Astrocyte (in vitro differentiated cells and primary cell): ENCODE measurements around the gene DHX40. TPM values are rescaled to one million over a fixed set of nuclear protein-coding genes. Genes with fewer than 3 reads are reported as not detected.
"Not testable (repeated sequence)": the region's sequence is repeated elsewhere in the genome, so short reads cannot be mapped to it uniquely, and the experiment has no call there.

ENCODE experiments used
- DNase-seq: peaks from one replicate; pipeline ENCODE4 v3.0.0-alpha.2; 2010; ENCODE audit warnings: low read depth
- FAIRE-seq: peaks from 2 replicates; lab custom pipeline; 2011; peaks lifted over from hg19 to GRCh38; lab: Jason Lieb, UNC
- H2AFZ ChIP-seq: 2 replicates; pipeline ENCODE4 v1.6.0; 2012; ENCODE audit warnings: low read depth, low read length, inconsistent platforms
- H3K27ac ChIP-seq: 2 replicates; pipeline ENCODE4 v1.5.1; 2011; ENCODE audit warnings: low read depth, low read length, inconsistent platforms
- H3K27me3 ChIP-seq: 2 replicates; pipeline ENCODE4 v1.6.0; 2011; ENCODE audit warnings: low read length, inconsistent platforms; ENCODE audit not compliant: insufficient read depth
- H3K36me3 ChIP-seq: 2 replicates; pipeline ENCODE4 v1.5.1; 2011; ENCODE audit warnings: low read length, inconsistent platforms; ENCODE audit not compliant: insufficient read depth
- H3K4me1 ChIP-seq: 2 replicates; pipeline ENCODE4 v1.5.1; 2011; ENCODE audit warnings: low read length, inconsistent platforms; ENCODE audit not compliant: insufficient read depth
- H3K4me2 ChIP-seq: 2 replicates; pipeline ENCODE4 v1.6.0; 2012; ENCODE audit warnings: low read length, inconsistent platforms
- H3K4me3 ChIP-seq: 2 replicates; pipeline ENCODE4 v1.5.1; 2011; ENCODE audit warnings: low read depth, mild to moderate bottlenecking, low read length, inconsistent platforms; ENCODE audit not compliant: insufficient read depth
- H3K79me2 ChIP-seq: 2 replicates; pipeline ENCODE4 v1.6.0; 2012; ENCODE audit warnings: mild to moderate bottlenecking, low read length, inconsistent platforms; ENCODE audit not compliant: insufficient read depth
- H3K9ac ChIP-seq: 2 replicates; pipeline ENCODE4 v1.6.0; 2012; ENCODE audit warnings: mild to moderate bottlenecking, low read length, inconsistent platforms
- H3K9me3 ChIP-seq: 2 replicates; pipeline ENCODE4 v1.5.1; 2012; ENCODE audit warnings: low read depth, mild to moderate bottlenecking, low read length, inconsistent platforms; ENCODE audit not compliant: insufficient read depth
- H4K20me1 ChIP-seq: 2 replicates; pipeline ENCODE4 v1.6.0; 2012; ENCODE audit warnings: low read length, inconsistent platforms; ENCODE audit not compliant: insufficient read depth
- H3K27ac Mint-ChIP-seq: one replicate; pipeline ENCODE4 v1.8.0; 2021; ENCODE audit warnings: mild to moderate bottlenecking, mixed read lengths; ENCODE audit not compliant: unreplicated experiment
- H3K27me3 Mint-ChIP-seq: one replicate; pipeline ENCODE4 v1.8.0; 2021; ENCODE audit warnings: low read depth, mixed read lengths; ENCODE audit not compliant: unreplicated experiment
- H3K36me3 Mint-ChIP-seq: one replicate; pipeline ENCODE4 v1.8.0; 2021; ENCODE audit warnings: low read depth, mixed read lengths; ENCODE audit not compliant: unreplicated experiment
- H3K4me1 Mint-ChIP-seq: one replicate; pipeline ENCODE4 v1.8.0; 2021; ENCODE audit warnings: low read depth, mixed read lengths; ENCODE audit not compliant: unreplicated experiment
- H3K4me3 Mint-ChIP-seq: one replicate; pipeline ENCODE4 v1.8.0; 2021; ENCODE audit warnings: mild to moderate bottlenecking, moderate library complexity, mixed read lengths; ENCODE audit not compliant: unreplicated experiment
- H3K9me3 Mint-ChIP-seq: one replicate; pipeline ENCODE4 v1.8.0; 2021; ENCODE audit warnings: mild to moderate bottlenecking, mixed read lengths; ENCODE audit not compliant: unreplicated experiment
- EZH2 ChIP-seq: IDR thresholded peaks from 2 replicates; pipeline ENCODE4 v1.6.1; 2012; ENCODE audit warnings: mild to moderate bottlenecking, low read length, inconsistent platforms; ENCODE audit not compliant: insufficient read depth
- total RNA-seq: library from RNA; stranded (reverse); gene quantifications from 2 replicates; pipeline ENCODE4 v1.2.1, GENCODE V29; 2021
- TF ChIP-seq, protein P1 (sequence below): IDR thresholded peaks from 2 replicates; pipeline ENCODE4 v1.5.1; 2011; ENCODE audit warnings: low read depth, mild to moderate bottlenecking, inconsistent platforms, low read length, moderate library complexity; ENCODE audit not compliant: insufficient read depth

DHX40 gene
- total RNA-seq, 1 donor from 2014 or later, result 31.0 TPM

DNA sequence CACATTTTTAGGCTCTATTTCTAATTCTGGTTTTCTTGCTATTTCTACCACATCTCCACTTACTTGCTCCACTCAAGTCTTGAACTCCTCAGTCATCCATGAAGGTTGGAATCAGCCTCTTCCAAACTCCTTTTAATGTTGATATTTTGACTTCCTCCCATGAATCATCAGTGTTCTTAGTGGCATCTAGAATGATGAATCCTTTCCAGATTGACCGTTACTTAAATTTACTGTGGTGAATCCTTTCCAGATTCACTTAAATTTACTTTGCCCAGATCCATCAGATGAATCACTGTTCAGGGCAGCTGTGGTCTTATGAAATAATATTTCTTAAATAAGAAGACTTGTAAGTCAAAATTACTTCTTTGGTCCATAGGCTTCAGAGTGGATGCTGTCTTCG lies 86.7 kb downstream of the DHX40 start:
- Histone ChIP-seq H3K4me2 (no peak overlapping the region), H3K36me3 (peaks cover 66% of the 10 kb centered on the region), H2AFZ (no peak overlapping the region), H3K27me3 (no peaks in the 10 kb centered on the region), H3K79me2 (peaks cover 75% of the 10 kb centered on the region), H3K27ac (peak overlapping the region; percentile 3), H4K20me1 (peaks cover 80% of the 10 kb centered on the region), H3K9me3 (peaks cover 4% of the 10 kb centered on the region), H3K4me1 (peaks cover 5% of the 10 kb centered on the region), H3K9ac (no peak overlapping the region), H3K4me3 (no peak overlapping the region)
- peaks cover 42% of the 10 kb centered on the region for H3K36me3 Mint-ChIP-seq
- H3K9me3 Mint-ChIP-seq, result peaks cover 9% of the 10 kb centered on the region
- no peaks in the 10 kb centered on the region for H3K27me3 Mint-ChIP-seq
- no peak for TF ChIP-seq EZH2
- TF ChIP-seq, protein P1, sequence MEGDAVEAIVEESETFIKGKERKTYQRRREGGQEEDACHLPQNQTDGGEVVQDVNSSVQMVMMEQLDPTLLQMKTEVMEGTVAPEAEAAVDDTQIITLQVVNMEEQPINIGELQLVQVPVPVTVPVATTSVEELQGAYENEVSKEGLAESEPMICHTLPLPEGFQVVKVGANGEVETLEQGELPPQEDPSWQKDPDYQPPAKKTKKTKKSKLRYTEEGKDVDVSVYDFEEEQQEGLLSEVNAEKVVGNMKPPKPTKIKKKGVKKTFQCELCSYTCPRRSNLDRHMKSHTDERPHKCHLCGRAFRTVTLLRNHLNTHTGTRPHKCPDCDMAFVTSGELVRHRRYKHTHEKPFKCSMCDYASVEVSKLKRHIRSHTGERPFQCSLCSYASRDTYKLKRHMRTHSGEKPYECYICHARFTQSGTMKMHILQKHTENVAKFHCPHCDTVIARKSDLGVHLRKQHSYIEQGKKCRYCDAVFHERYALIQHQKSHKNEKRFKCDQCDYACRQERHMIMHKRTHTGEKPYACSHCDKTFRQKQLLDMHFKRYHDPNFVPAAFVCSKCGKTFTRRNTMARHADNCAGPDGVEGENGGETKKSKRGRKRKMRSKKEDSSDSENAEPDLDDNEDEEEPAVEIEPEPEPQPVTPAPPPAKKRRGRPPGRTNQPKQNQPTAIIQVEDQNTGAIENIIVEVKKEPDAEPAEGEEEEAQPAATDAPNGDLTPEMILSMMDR, result no peak
- H3K4me3 Mint-ChIP-seq, result no peak overlapping the region
- H3K27ac Mint-ChIP-seq, result no peak overlapping the region
- FAIRE-seq (no peak), DNase-seq (peak; percentile 74)
- peaks cover 28% of the 10 kb centered on the region for H3K4me1 Mint-ChIP-seq

DNA sequence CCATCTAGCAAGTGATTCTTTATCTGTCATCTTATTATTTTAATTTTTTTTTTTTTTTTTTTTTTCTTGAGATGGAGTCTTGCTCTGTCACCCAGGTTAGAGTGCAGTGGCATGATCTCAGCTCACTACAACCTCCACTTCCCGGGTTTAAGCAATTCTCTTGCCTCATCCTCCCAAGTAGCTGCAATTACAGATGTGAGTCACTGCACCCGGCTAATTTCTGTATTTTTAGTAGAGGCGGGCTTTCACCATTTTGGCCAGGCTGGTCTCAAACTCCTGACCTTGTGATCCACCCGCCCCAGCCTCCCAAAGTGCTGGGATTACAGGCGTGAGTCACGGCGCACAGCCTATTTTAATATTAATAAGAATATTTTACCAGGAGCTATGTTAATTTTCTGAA lies 91.2 kb downstream of the DHX40 start:
- not testable (repeated sequence) for H2AFZ ChIP-seq, H3K4me3 Mint-ChIP-seq, H3K27me3 ChIP-seq, H3K9ac ChIP-seq, FAIRE-seq, H3K9me3 Mint-ChIP-seq, H3K4me3 ChIP-seq, H3K4me2 ChIP-seq, H3K27ac ChIP-seq, H3K4me1 Mint-ChIP-seq, H3K27me3 Mint-ChIP-seq, H3K27ac Mint-ChIP-seq, H3K9me3 ChIP-seq, H3K4me1 ChIP-seq
- Histone ChIP-seq H3K36me3 (peaks cover 75% of the 10 kb centered on the region), H4K20me1 (peaks cover 56% of the 10 kb centered on the region), H3K79me2 (peaks cover 68% of the 10 kb centered on the region)
- peaks cover 36% of the 10 kb centered on the region for H3K36me3 Mint-ChIP-seq
- DNase-seq, result peak; percentile 37

Other genes starting within 250 kb of the DHX40 start
- 36.2 and 41.1 TPM in 2 replicates for gene YPEL2, start 234.0 kb upstream of the DHX40 start, total RNA-seq
- gene CLTC, start 54.3 kb downstream of the DHX40 start, total RNA-seq, result 381 and 391 TPM in 2 replicates
- 34.5 and 36.3 TPM in 2 replicates for gene PTRH2, start 141.8 kb downstream of the DHX40 start, total RNA-seq
- 288 and 314 TPM in 2 replicates for gene VMP1, start 142.0 kb downstream of the DHX40 start, total RNA-seq